Activated CD4-positive, alpha-beta memory T cell treated with anti-CD3 and anti-CD28 coated beads for 36 hours (primary cell): ENCODE results near the gene FDXR. TPM values are rescaled to one million over a fixed set of nuclear protein-coding genes. Genes with fewer than 3 reads are reported as not detected.

ENCODE experiments used
- CTCF ChIA-PET: fragments of 350-600 bp; sonication (Branson Sonifier 250); formaldehyde crosslinking; loops from one replicate; lab custom pipeline; 2021; ENCODE audit warnings: antibody characterized with exemption, inconsistent platforms; lab: Charles Lee
- POLR2A ChIA-PET: fragments of 350-600 bp; sonication (Branson Sonifier 250); formaldehyde crosslinking; loops from one replicate; lab custom pipeline; 2021; ENCODE audit warnings: antibody characterized with exemption; lab: Charles Lee
- DNase-seq: peaks from one replicate; pipeline ENCODE4 v3.0.0-alpha.2; 2020
- H3K27ac Mint-ChIP-seq: one replicate; pipeline ENCODE4 v1.8.0; 2021; ENCODE audit warnings: mixed read lengths
- H3K27me3 Mint-ChIP-seq: one replicate; pipeline ENCODE4 v1.8.0; 2021; ENCODE audit warnings: mixed read lengths
- H3K36me3 Mint-ChIP-seq: one replicate; pipeline ENCODE4 v1.8.0; 2021; ENCODE audit warnings: mixed read lengths
- H3K4me1 Mint-ChIP-seq: one replicate; pipeline ENCODE4 v1.8.0; 2021; ENCODE audit warnings: low read depth, mixed read lengths
- H3K4me3 Mint-ChIP-seq: one replicate; pipeline ENCODE4 v1.8.0; 2021; ENCODE audit warnings: mild to moderate bottlenecking, mixed read lengths
- H3K9me3 Mint-ChIP-seq: one replicate; pipeline ENCODE4 v1.8.0; 2021; ENCODE audit warnings: mixed read lengths
- intact Hi-C: fragments of 100-400 bp; cut with micrococcal nuclease; formaldehyde crosslinking; loops from one replicate; pipeline ENCODE4 v1.15.1; 2023
- total RNA-seq, 2 experiments: library from RNA; stranded (reverse); gene quantifications; one replicate each; pipeline ENCODE4 v1.2.3, GENCODE V29; 2021

Gene FDXR
- total RNA-seq, result 10 to 100 TPM; 18.1 to 18.4 TPM

- Mint-ChIP-seq H3K4me1 (peaks cover 25% of the 10 kb centered on the region), H3K27ac (peak within 1 kb of the TSS; percentile 93), H3K27me3 (no peaks in the 10 kb centered on the region), H3K9me3 (no peaks in the 10 kb centered on the region), H3K4me3 (peak within 1 kb of the TSS; percentile 80), H3K36me3 (peaks cover 2% of the 10 kb centered on the region)
- DNase-seq, result no peak
- intact Hi-C loops, result loop anchor here (1.0 to 5.0 kb wide), 2 partner anchors 130 to 310 kb away; partner anchors contain the start of gene SUMO2
- CTCF ChIA-PET, result interaction anchor here (1.1 to 5.4 kb wide), 11 partner anchors 8 to 329 kb away, joined by 3 to 42 read pairs (median 9); partner anchors contain the start of genes GRIN2C and RAB37
- POLR2A ChIA-PET, result interaction anchor here (0.6 to 1.7 kb wide), 14 partner anchors 10 to 666 kb away, joined by 3 to 12 read pairs (median 5); partner anchors contain the start of genes MRPL58, NAT9 and SLC25A19
These were observed at the start of gene FDXR for GRCh38 chr17:74872313-74873036. Gene FDXR, minus strand, starts transcription at chr17:74872994. Its CDS starts 50 bp downstream, at chr17:74872944.

GRCh38 chr17:74922172-74922571 lies 49.4 kb upstream of the FDXR start:
- no peaks in the 10 kb centered on the region for H3K9me3 Mint-ChIP-seq
- DNase-seq, result no peak
- POLR2A ChIA-PET, result no interaction called here
- H3K4me3 Mint-ChIP-seq, result no peak overlapping the region
- no peak overlapping the region for H3K27ac Mint-ChIP-seq
- CTCF ChIA-PET, result interaction anchor here (1.7 to 11.6 kb wide), 2 partner anchors 9 to 36 kb away, joined by 5 to 195 read pairs; no protein-coding TSS in a partner anchor
- peaks cover 6% of the 10 kb centered on the region for H3K4me1 Mint-ChIP-seq
- no peaks in the 10 kb centered on the region for H3K36me3 Mint-ChIP-seq
- intact Hi-C loops, result no loop called here
- H3K27me3 Mint-ChIP-seq, result peaks cover 40% of the 10 kb centered on the region

GRCh38 chr17:74921769-74922168 lies 49.0 kb upstream of the FDXR start:
- intact Hi-C loops, result no loop called here
- no peak overlapping the region for H3K27ac Mint-ChIP-seq
- H3K27me3 Mint-ChIP-seq, result peaks cover 44% of the 10 kb centered on the region
- H3K4me1 Mint-ChIP-seq, result peaks cover 6% of the 10 kb centered on the region
- CTCF ChIA-PET, result interaction anchor here (11.6 kb wide), 1 partner anchor 36 kb away, joined by 195 read pairs; no protein-coding TSS in a partner anchor
- H3K9me3 Mint-ChIP-seq, result no peaks in the 10 kb centered on the region
- no peak overlapping the region for H3K4me3 Mint-ChIP-seq
- no peak for DNase-seq
- H3K36me3 Mint-ChIP-seq, result no peaks in the 10 kb centered on the region
- POLR2A ChIA-PET, result no interaction called here

GRCh38 chr17:74921026-74921681 lies 48.4 kb upstream of the FDXR start:
- H3K27me3 Mint-ChIP-seq, result peaks cover 45% of the 10 kb centered on the region
- H3K36me3 Mint-ChIP-seq, result no peaks in the 10 kb centered on the region
- intact Hi-C loops, result no loop called here
- H3K4me3 Mint-ChIP-seq, result no peak overlapping the region
- H3K9me3 Mint-ChIP-seq, result no peaks in the 10 kb centered on the region
- CTCF ChIA-PET, result interaction anchor here (0.6 to 11.6 kb wide), 3 partner anchors 19 to 280 kb away, joined by 3 to 195 read pairs (median 4); no protein-coding TSS in a partner anchor
- H3K4me1 Mint-ChIP-seq, result peaks cover 6% of the 10 kb centered on the region
- no peak overlapping the region for H3K27ac Mint-ChIP-seq
- no peak for DNase-seq
- POLR2A ChIA-PET, result no interaction called here

- H3K27ac Mint-ChIP-seq, result no peak overlapping the region
- H3K4me1 Mint-ChIP-seq, result peaks cover 6% of the 10 kb centered on the region
- no peaks in the 10 kb centered on the region for H3K36me3 Mint-ChIP-seq
- intact Hi-C loops, result no loop called here
- H3K9me3 Mint-ChIP-seq, result no peaks in the 10 kb centered on the region
- ChIA-PET CTCF (interaction anchor here (0.5 to 11.6 kb wide), 4 partner anchors 20 to 281 kb away, joined by 3 to 195 read pairs (median 4); no protein-coding TSS in a partner anchor), POLR2A (interaction anchor here (1.2 kb wide), 1 partner anchor 285 kb away, joined by 3 read pairs; the partner anchor contains the start of gene NUP85)
- H3K27me3 Mint-ChIP-seq, result peaks cover 43% of the 10 kb centered on the region
- no peak for DNase-seq
- no peak overlapping the region for H3K4me3 Mint-ChIP-seq
These were observed 47.8 kb upstream of the FDXR start for GRCh38 chr17:74920642-74921025.

- no peak for DNase-seq
- no peak overlapping the region for H3K4me3 Mint-ChIP-seq
- intact Hi-C loops, result no loop called here
- no peaks in the 10 kb centered on the region for H3K36me3 Mint-ChIP-seq
- H3K9me3 Mint-ChIP-seq, result no peaks in the 10 kb centered on the region
- CTCF ChIA-PET, result interaction anchor here (0.5 to 11.6 kb wide), 3 partner anchors 20 to 63 kb away, joined by 3 to 195 read pairs (median 3); no protein-coding TSS in a partner anchor
- H3K4me1 Mint-ChIP-seq, result peaks cover 6% of the 10 kb centered on the region
- H3K27ac Mint-ChIP-seq, result no peak overlapping the region
- H3K27me3 Mint-ChIP-seq, result peaks cover 39% of the 10 kb centered on the region
- POLR2A ChIA-PET, result interaction anchor here (1.2 kb wide), 1 partner anchor 286 kb away, joined by 3 read pairs; the partner anchor contains the start of gene NUP85
These were observed 47.5 kb upstream of the FDXR start for GRCh38 chr17:74920306-74920620.

- no peaks in the 10 kb centered on the region for H3K9me3 Mint-ChIP-seq
- H3K4me1 Mint-ChIP-seq, result peaks cover 4% of the 10 kb centered on the region
- peak; percentile 31 for DNase-seq
- intact Hi-C loops, result no loop called here
- POLR2A ChIA-PET, result interaction anchor here (1.2 kb wide), 1 partner anchor 286 kb away, joined by 3 read pairs; the partner anchor contains the start of gene NUP85
- no peaks in the 10 kb centered on the region for H3K36me3 Mint-ChIP-seq
- H3K27me3 Mint-ChIP-seq, result peaks cover 33% of the 10 kb centered on the region
- CTCF ChIA-PET, result interaction anchor here (11.6 kb wide), 1 partner anchor 38 kb away, joined by 195 read pairs; no protein-coding TSS in a partner anchor
- no peak overlapping the region for H3K27ac Mint-ChIP-seq
- H3K4me3 Mint-ChIP-seq, result no peak overlapping the region
These were observed 46.9 kb upstream of the FDXR start for GRCh38 chr17:74919440-74920305.

- no peaks in the 10 kb centered on the region for H3K4me1 Mint-ChIP-seq
- POLR2A ChIA-PET, result no interaction called here
These were observed 46.1 kb upstream of the FDXR start for GRCh38 chr17:74918906-74919305.

GRCh38 chr17:74917430-74917829 lies 44.6 kb upstream of the FDXR start:
- H3K27ac Mint-ChIP-seq, result no peak overlapping the region
- no peak for DNase-seq
- CTCF ChIA-PET, result no interaction called here
- H3K9me3 Mint-ChIP-seq, result no peaks in the 10 kb centered on the region
- peaks cover 23% of the 10 kb centered on the region for H3K27me3 Mint-ChIP-seq
- H3K36me3 Mint-ChIP-seq, result no peaks in the 10 kb centered on the region
- no peaks in the 10 kb centered on the region for H3K4me1 Mint-ChIP-seq
- POLR2A ChIA-PET, result no interaction called here
- intact Hi-C loops, result no loop called here
- H3K4me3 Mint-ChIP-seq, result no peak overlapping the region

More at GRCh38 chr17:74918906-74919305, 46.1 kb upstream of the FDXR start:
- intact Hi-C loops, result no loop called here
- Mint-ChIP-seq H3K9me3 (no peaks in the 10 kb centered on the region), H3K36me3 (no peaks in the 10 kb centered on the region), H3K27me3 (peaks cover 27% of the 10 kb centered on the region), H3K27ac (no peak overlapping the region), H3K4me3 (no peak overlapping the region)
- DNase-seq, result no peak
- CTCF ChIA-PET, result interaction anchor here (11.6 kb wide), 1 partner anchor 39 kb away, joined by 195 read pairs; no protein-coding TSS in a partner anchor

GRCh38 chr17:74916851-74917199 lies 44.0 kb upstream of the FDXR start:
- no peak overlapping the region for H3K27ac Mint-ChIP-seq
- no peaks in the 10 kb centered on the region for H3K36me3 Mint-ChIP-seq
- no peaks in the 10 kb centered on the region for H3K9me3 Mint-ChIP-seq
- ChIA-PET POLR2A (no interaction called here), CTCF (no interaction called here)
- H3K27me3 Mint-ChIP-seq, result peaks cover 19% of the 10 kb centered on the region
- no peaks in the 10 kb centered on the region for H3K4me1 Mint-ChIP-seq
- H3K4me3 Mint-ChIP-seq, result no peak overlapping the region
- intact Hi-C loops, result no loop called here
- no peak for DNase-seq

- no peaks in the 10 kb centered on the region for H3K4me1 Mint-ChIP-seq
- DNase-seq, result no peak
- intact Hi-C loops, result no loop called here
- no peaks in the 10 kb centered on the region for H3K36me3 Mint-ChIP-seq
- H3K27me3 Mint-ChIP-seq, result peaks cover 17% of the 10 kb centered on the region
- no peak overlapping the region for H3K4me3 Mint-ChIP-seq
- POLR2A ChIA-PET, result no interaction called here
- H3K27ac Mint-ChIP-seq, result no peak overlapping the region
- H3K9me3 Mint-ChIP-seq, result no peaks in the 10 kb centered on the region
- CTCF ChIA-PET, result no interaction called here
These were observed 43.5 kb upstream of the FDXR start for GRCh38 chr17:74916136-74916850.
